Erythroblast (primary cell): ENCODE measurements around the gene MAD1L1.

Source experiments
- DNase-seq, 2 experiments: peaks; one replicate each; lab custom pipeline; 2025; lab: John Stamatoyannopoulos, UW
- GATA1 ChIP-seq: IDR thresholded peaks from 2 replicates; pipeline ENCODE4 v1.6.1; 2011; ENCODE audit warnings: low read depth, mild to moderate bottlenecking, control low read depth, low read length, moderate library complexity
- POLR2A ChIP-seq: IDR thresholded peaks from 2 replicates; pipeline ENCODE4 v1.6.1; 2011; ENCODE audit warnings: mild to moderate bottlenecking, low read length

MAD1L1 gene

GRCh38 chr7:1925973-1926907, 306.5 kb downstream of the MAD1L1 start:
- DNase-seq: no peak
- TF ChIP-seq POLR2A (no peak), GATA1 (no peak)

GRCh38 chr7:1925349-1925748, 307.4 kb downstream of the MAD1L1 start:
- no peak for TF ChIP-seq GATA1
- DNase-seq: peak in 1 of 2 experiments; percentile 15

GRCh38 chr7:1924258-1924817, 308.4 kb downstream of the MAD1L1 start:
- TF ChIP-seq GATA1 (no peak), POLR2A (no peak)
- no peak for DNase-seq

GRCh38 chr7:1923409-1924257, 309.1 kb downstream of the MAD1L1 start:
- no peak for DNase-seq
- TF ChIP-seq GATA1: no peak
- no peak for TF ChIP-seq POLR2A

GRCh38 chr7:1922870-1923236, 309.9 kb downstream of the MAD1L1 start:
- DNase-seq: no peak
- no peak for TF ChIP-seq POLR2A
- no peak for TF ChIP-seq GATA1

- TF ChIP-seq POLR2A: no peak
- no peak for TF ChIP-seq GATA1
- DNase-seq: no peak
These were observed 310.5 kb downstream of the MAD1L1 start for GRCh38 chr7:1922071-1922869.

- no peak for DNase-seq
- TF ChIP-seq GATA1: no peak
These were observed 311.9 kb downstream of the MAD1L1 start for GRCh38 chr7:1920881-1921280.

GRCh38 chr7:1920266-1920681, 312.5 kb downstream of the MAD1L1 start:
- no peak for DNase-seq

GRCh38 chr7:1919539-1920265, 313.0 kb downstream of the MAD1L1 start:
- DNase-seq: peak; percentile 22 to 28
- no peak for TF ChIP-seq GATA1
- no peak for TF ChIP-seq POLR2A

More at GRCh38 chr7:1920266-1920681, 312.5 kb downstream of the MAD1L1 start:
- no peak for TF ChIP-seq POLR2A
- no peak for TF ChIP-seq GATA1

- TF ChIP-seq GATA1: no peak
- TF ChIP-seq POLR2A: no peak
These were observed 313.7 kb downstream of the MAD1L1 start for GRCh38 chr7:1918881-1919525.

GRCh38 chr7:1918063-1918645, 314.6 kb downstream of the MAD1L1 start:
- TF ChIP-seq POLR2A: no peak
- TF ChIP-seq GATA1: no peak
- DNase-seq: no peak

More at GRCh38 chr7:1918881-1919525, 313.7 kb downstream of the MAD1L1 start:
- no peak for DNase-seq
